ENCODE measurements around the gene RNU11. TPM values are rescaled to one million over a fixed set of nuclear protein-coding genes. Genes with fewer than 3 reads are reported as not detected.
"Not testable (repeated sequence)": the region's sequence is repeated elsewhere in the genome, so short reads cannot be mapped to it uniquely, and the experiment has no call there.

Gene RNU11
- total RNA-seq (2014; rRNA removed; shearing (Covaris generic)) = not detected in 2 replicates

GRCh38 chr1:28648474-28649198 lies at the start of gene RNU11:
RNU11 (plus strand) TSS chr1:28648600.
- DNase-seq (ENCODE audit: low read depth) = peak; percentile 100

GRCh38 chr1:28601696-28602095 lies 46.7 kb upstream of the RNU11 start:
- peak; percentile 97 for DNase-seq (ENCODE audit: low read depth)

GRCh38 chr1:28602536-28603439 lies 45.6 kb upstream of the RNU11 start:
- peak; percentile 78 for DNase-seq (ENCODE audit: low read depth)

- no peak for DNase-seq (ENCODE audit: low read depth)
Observed at GRCh38 chr1:28604411-28604810, 44.0 kb upstream of the RNU11 start.

- no peak for DNase-seq (ENCODE audit: low read depth)
Observed at GRCh38 chr1:28604962-28605361, 43.4 kb upstream of the RNU11 start.

GRCh38 chr1:28606771-28607170 lies 41.6 kb upstream of the RNU11 start:
- no peak for DNase-seq (ENCODE audit: low read depth)

GRCh38 chr1:28613175-28613574 lies 35.2 kb upstream of the RNU11 start:
- no peak for DNase-seq (ENCODE audit: low read depth)

- DNase-seq (ENCODE audit: low read depth) = no peak
Observed at GRCh38 chr1:28631713-28632112, 16.7 kb upstream of the RNU11 start.

- DNase-seq (ENCODE audit: low read depth) = no peak
Observed at GRCh38 chr1:28632560-28632959, 15.8 kb upstream of the RNU11 start.

GRCh38 chr1:28640766-28641165 lies 7.6 kb upstream of the RNU11 start:
- DNase-seq (ENCODE audit: low read depth) = peak; percentile 18

GRCh38 chr1:28642056-28642846 lies 6.1 kb upstream of the RNU11 start:
- DNase-seq (ENCODE audit: low read depth) = no peak

GRCh38 chr1:28642847-28643635 lies 5.4 kb upstream of the RNU11 start, which contains the start of gene TAF12:
TAF12 (minus strand) TSS chr1:28643067; CDS start chr1:28622081, 20,986 bp downstream.
- DNase-seq (ENCODE audit: low read depth) = peak; percentile 95

- DNase-seq (ENCODE audit: low read depth) = no peak
Observed at GRCh38 chr1:28644494-28644893, 3.9 kb upstream of the RNU11 start.

GRCh38 chr1:28645406-28645805 lies 3.0 kb upstream of the RNU11 start:
- DNase-seq (ENCODE audit: low read depth) = not testable (repeated sequence)

- DNase-seq (ENCODE audit: low read depth) = no peak
Observed at GRCh38 chr1:28646040-28646439, 2.4 kb upstream of the RNU11 start.

GRCh38 chr1:28648008-28648473 lies 359 bp upstream of the RNU11 start:
- peak; percentile 94 for DNase-seq (ENCODE audit: low read depth)

GRCh38 chr1:28653063-28653462 lies 4.7 kb downstream of the RNU11 start:
- DNase-seq (ENCODE audit: low read depth) = not testable (repeated sequence)

- DNase-seq (ENCODE audit: low read depth) = peak; percentile 58
Observed at GRCh38 chr1:28653870-28654269, 5.5 kb downstream of the RNU11 start.

GRCh38 chr1:28655448-28656311 lies 7.3 kb downstream of the RNU11 start:
- DNase-seq (ENCODE audit: low read depth) = not testable (repeated sequence)

GRCh38 chr1:28656335-28656734 lies 7.9 kb downstream of the RNU11 start:
- DNase-seq (ENCODE audit: low read depth) = no peak

All from RPMI7951 (cell line).